Measurements from ENCODE around the gene HES4. TPM values are rescaled to one million over a fixed set of nuclear protein-coding genes. Genes with fewer than 3 reads are reported as not detected.

HES4 gene
- total and polyA plus RNA-seq, 4 experiments from 2014 or later = 0.36 TPM; not detected in 3

DNA sequence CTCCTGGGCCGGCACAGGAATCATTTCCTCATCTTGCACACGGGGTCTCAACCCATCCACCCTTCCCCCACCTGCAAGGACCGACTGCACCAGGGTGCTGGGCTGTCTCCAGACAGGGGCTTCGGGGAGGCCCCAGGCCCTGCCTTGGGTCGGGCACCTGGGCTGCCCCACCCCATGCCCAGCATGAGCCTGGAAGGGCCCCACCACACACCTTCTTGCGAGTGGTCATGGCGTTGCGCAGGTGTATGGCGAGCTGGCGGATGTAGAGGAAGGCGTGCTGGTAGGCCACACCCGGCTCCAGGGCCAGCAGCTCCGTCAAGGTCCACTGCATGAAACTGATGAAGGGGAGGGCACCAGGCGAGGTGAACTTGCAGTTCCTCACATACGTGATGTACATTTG is 47.7 kb downstream of the HES4 start:
- CTCF ChIA-PET (ENCODE audit: partially characterized antibody) = no interaction called here
- peaks cover 46 to 63% of the 10 kb centered on the region in 2 donors for H3K36me3 Mint-ChIP-seq

DNA sequence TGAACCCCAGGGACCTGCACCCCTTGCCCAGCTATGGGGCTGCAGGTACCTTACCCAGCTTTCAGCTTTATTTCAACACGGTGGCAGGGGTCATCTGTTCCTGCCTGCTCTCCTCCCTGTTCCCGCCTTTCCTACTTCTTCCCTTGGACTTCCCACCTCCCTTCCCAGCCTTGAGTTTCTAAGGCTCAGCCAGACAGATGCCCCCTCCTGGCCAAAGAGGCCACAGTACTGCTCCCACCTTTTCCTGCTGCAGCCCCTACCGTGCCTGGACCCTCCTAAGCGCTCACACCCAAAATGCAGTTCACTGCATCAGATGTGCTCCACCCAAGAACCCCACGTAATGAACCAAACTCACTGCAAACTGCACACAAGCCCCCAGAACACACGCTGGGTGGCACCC is 48.5 kb downstream of the HES4 start:
- peaks cover 90% of the 10 kb centered on the region for H3K36me3 ChIP-seq (ENCODE audit: insufficient read depth, low read length)
- no peaks in the 10 kb centered on the region for H3K9me3 ChIP-seq (ENCODE audit: control insufficient read depth in 1 of 2, low read length in 2 of 2)
- no peak overlapping the region for H3K4me3 Mint-ChIP-seq
- ChIA-PET CTCF (ENCODE audit: partially characterized antibody) (interaction anchor here (0.5 kb wide), 1 partner anchor 419 kb away, joined by 5 read pairs; no protein-coding TSS in a partner anchor), POLR2A (ENCODE audit: partially characterized antibody) (no interaction called here)
- H3K36me3 Mint-ChIP-seq = peaks cover 49 to 65% of the 10 kb centered on the region in 2 donors
- H3K27ac Mint-ChIP-seq = no peak overlapping the region
- no peak overlapping the region for H3K27ac ChIP-seq (ENCODE audit: low read depth, low read length)
- no peaks in the 10 kb centered on the region for H3K4me1 ChIP-seq (ENCODE audit: insufficient read depth, low read length)
- H3K4me3 ChIP-seq (ENCODE audit: low read length in 2 of 2) = no peak overlapping the region
- H3K27me3 Mint-ChIP-seq = no peaks in the 10 kb centered on the region
- H3K4me1 Mint-ChIP-seq = peaks cover 0 to 14% (median 5%) of the 10 kb centered on the region in 4 donors
- no peaks in the 10 kb centered on the region for H3K27me3 ChIP-seq (ENCODE audit: insufficient read depth, low read length)
- no peak for DNase-seq
- peaks cover 0 to 2% (median 0%) of the 10 kb centered on the region in 8 donors for H3K9me3 Mint-ChIP-seq
- intact Hi-C loops (cut with micrococcal nuclease) = no loop called here

More for the DNA sequence above, 47.7 kb downstream of the HES4 start:
- Histone ChIP-seq H3K4me3 (ENCODE audit: low read length in 2 of 2) (no peak overlapping the region), H3K4me1 (ENCODE audit: insufficient read depth, low read length) (peaks cover under 1% of the 10 kb centered on the region), H3K27me3 (ENCODE audit: insufficient read depth, low read length) (no peaks in the 10 kb centered on the region), H3K36me3 (ENCODE audit: insufficient read depth, low read length) (peaks cover 88% of the 10 kb centered on the region), H3K9me3 (ENCODE audit: control insufficient read depth in 1 of 2, low read length in 2 of 2) (no peaks in the 10 kb centered on the region), H3K27ac (ENCODE audit: low read depth, low read length) (no peak overlapping the region)
- Mint-ChIP-seq H3K4me3 (no peak overlapping the region), H3K27ac (no peak overlapping the region), H3K9me3 (peaks cover 0 to 2% (median 0%) of the 10 kb centered on the region in 8 donors), H3K4me1 (peaks cover 2 to 19% (median 5%) of the 10 kb centered on the region in 4 donors), H3K27me3 (no peaks in the 10 kb centered on the region)
- POLR2A ChIA-PET (ENCODE audit: partially characterized antibody) = no interaction called here
- intact Hi-C loops (cut with micrococcal nuclease) = no loop called here
- no peak for DNase-seq

DNA sequence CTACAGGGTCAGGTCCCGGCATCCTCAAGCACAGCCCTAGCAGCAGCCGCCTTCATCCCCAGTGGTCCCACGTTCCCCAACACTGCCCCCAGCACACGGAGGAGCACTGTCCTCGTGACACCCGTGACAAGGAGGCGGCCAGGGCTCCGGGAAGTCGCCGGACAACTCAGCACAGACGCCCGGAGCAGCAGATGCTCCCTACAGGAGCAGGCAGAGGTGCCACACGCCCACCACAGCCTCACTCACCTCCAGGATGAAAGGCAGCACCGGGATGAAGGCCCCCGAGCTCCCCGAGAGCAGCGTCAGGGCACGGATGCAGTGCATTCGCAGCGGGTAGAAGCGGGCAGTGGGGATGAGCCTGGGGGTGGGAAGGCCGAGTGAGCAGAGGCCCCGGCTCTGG is 49.0 kb downstream of the HES4 start:
- Mint-ChIP-seq H3K9me3 (peaks cover 0 to 2% (median 0%) of the 10 kb centered on the region in 8 donors), H3K4me1 (peaks cover 0 to 14% (median 5%) of the 10 kb centered on the region in 4 donors), H3K4me3 (no peak overlapping the region), H3K27me3 (no peaks in the 10 kb centered on the region), H3K36me3 (peaks cover 51 to 68% of the 10 kb centered on the region in 2 donors), H3K27ac (no peak overlapping the region)
- ChIA-PET CTCF (ENCODE audit: partially characterized antibody) (no interaction called here), POLR2A (ENCODE audit: partially characterized antibody) (no interaction called here)
- Histone ChIP-seq H3K4me1 (ENCODE audit: insufficient read depth, low read length) (no peaks in the 10 kb centered on the region), H3K27me3 (ENCODE audit: insufficient read depth, low read length) (no peaks in the 10 kb centered on the region), H3K9me3 (ENCODE audit: control insufficient read depth in 1 of 2, low read length in 2 of 2) (no peaks in the 10 kb centered on the region), H3K27ac (ENCODE audit: low read depth, low read length) (no peak overlapping the region), H3K36me3 (ENCODE audit: insufficient read depth, low read length) (peaks cover 86% of the 10 kb centered on the region), H3K4me3 (ENCODE audit: low read length in 2 of 2) (no peak overlapping the region)
- intact Hi-C loops (cut with micrococcal nuclease) = no loop called here
- no peak for DNase-seq

DNA sequence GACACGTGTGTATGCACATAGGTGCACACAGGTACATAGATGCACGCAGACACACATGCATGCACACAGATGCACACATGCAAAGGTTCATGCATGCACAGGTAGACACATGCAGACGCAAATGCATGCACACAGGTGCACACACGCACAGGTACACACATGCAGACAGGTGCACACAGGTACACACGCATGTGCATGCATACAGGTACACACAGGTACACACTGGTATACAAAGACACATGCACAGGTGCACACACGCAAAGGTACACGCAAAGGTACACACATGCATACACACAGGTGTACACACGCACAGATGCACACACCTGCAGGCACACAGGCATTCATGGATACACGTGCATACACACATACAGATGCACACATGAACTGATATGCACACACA is 49.6 kb downstream of the HES4 start:
- Histone ChIP-seq H3K4me1 (ENCODE audit: insufficient read depth, low read length) (no peaks in the 10 kb centered on the region), H3K36me3 (ENCODE audit: insufficient read depth, low read length) (peaks cover 80% of the 10 kb centered on the region), H3K27me3 (ENCODE audit: insufficient read depth, low read length) (no peaks in the 10 kb centered on the region), H3K4me3 (ENCODE audit: low read length in 2 of 2) (no peak overlapping the region), H3K27ac (ENCODE audit: low read depth, low read length) (no peak overlapping the region), H3K9me3 (ENCODE audit: control insufficient read depth in 1 of 2, low read length in 2 of 2) (no peaks in the 10 kb centered on the region)
- Mint-ChIP-seq H3K27ac (no peak overlapping the region), H3K4me1 (peaks cover 0 to 12% (median 5%) of the 10 kb centered on the region in 4 donors), H3K9me3 (peaks cover 0 to 2% (median 0%) of the 10 kb centered on the region in 8 donors), H3K4me3 (no peak overlapping the region), H3K27me3 (no peaks in the 10 kb centered on the region), H3K36me3 (peaks cover 54 to 67% of the 10 kb centered on the region in 2 donors)
- CTCF ChIA-PET (ENCODE audit: partially characterized antibody) = no interaction called here
- intact Hi-C loops (cut with micrococcal nuclease) = no loop called here
- no peak for DNase-seq
- POLR2A ChIA-PET (ENCODE audit: partially characterized antibody) = no interaction called here

Other genes with a start within 250 kb of the HES4 start
- not detected for gene SAMD11, start 76.2 kb downstream of the HES4 start, total RNA-seq
- under 1 TPM in 1 of 2 donors, not detected in 1; 0.10 TPM for gene SAMD11, start 76.2 kb downstream of the HES4 start, polyA plus RNA-seq
- 10 to 100 TPM; 63.6 to 69.5 TPM for gene NOC2L, start 40.8 kb downstream of the HES4 start, total RNA-seq
- 10 to 100 TPM; 63.0 to 67.7 TPM for gene NOC2L, start 40.8 kb downstream of the HES4 start, polyA plus RNA-seq
- gene KLHL17, start 39.5 kb downstream of the HES4 start, total RNA-seq = 10 to 100 TPM; 43.4 to 46.5 TPM
- 1 to 10 TPM in 1 of 2 donors, under 1 TPM in 1; 0.89 to 1.7 TPM for gene KLHL17, start 39.5 kb downstream of the HES4 start, polyA plus RNA-seq
- 1 to 10 TPM; 2.2 to 2.9 TPM for gene PLEKHN1, start 33.6 kb downstream of the HES4 start, total RNA-seq
- under 1 TPM in 1 of 2 donors, not detected in 1; 0.50 TPM for gene PLEKHN1, start 33.6 kb downstream of the HES4 start, polyA plus RNA-seq
- not detected for gene PERM1, start 18.0 kb downstream of the HES4 start, total RNA-seq
- under 1 TPM in 1 of 2 donors, not detected in 1; 0.16 TPM for gene PERM1, start 18.0 kb downstream of the HES4 start, polyA plus RNA-seq
- 10 to 100 TPM; 31.6 to 33.2 TPM for gene ISG15, start 13.4 kb upstream of the HES4 start, total RNA-seq
- gene ISG15, start 13.4 kb upstream of the HES4 start, polyA plus RNA-seq = 100 to 1,000 TPM; 212 to 309 TPM
- gene AGRN, start 20.0 kb upstream of the HES4 start, total RNA-seq = 1 to 10 TPM; 1.2 to 1.4 TPM
- not detected for gene AGRN, start 20.0 kb upstream of the HES4 start, polyA plus RNA-seq
- gene RNF223, start 74.2 kb upstream of the HES4 start, total RNA-seq = not detected
- not detected for gene RNF223, start 74.2 kb upstream of the HES4 start, polyA plus RNA-seq
- gene C1orf159, start 116.0 kb upstream of the HES4 start, total RNA-seq = 10 to 100 TPM; 15.0 to 15.1 TPM
- gene C1orf159, start 116.0 kb upstream of the HES4 start, polyA plus RNA-seq = 1 to 10 TPM; 3.8 to 7.9 TPM
- not detected for gene TTLL10, start 173.8 kb upstream of the HES4 start, total RNA-seq
- under 1 TPM; 0.27 to 0.45 TPM for gene TTLL10, start 173.8 kb upstream of the HES4 start, polyA plus RNA-seq
- gene TNFRSF18, start 206.5 kb upstream of the HES4 start, total RNA-seq = 1 to 10 TPM; 8.0 to 8.6 TPM
- gene TNFRSF18, start 206.5 kb upstream of the HES4 start, polyA plus RNA-seq = 10 to 100 TPM; 22.1 to 27.1 TPM
- 10 to 100 TPM; 13.5 to 15.5 TPM for gene TNFRSF4, start 214.1 kb upstream of the HES4 start, total RNA-seq
- 10 to 100 TPM; 63.2 to 75.1 TPM for gene TNFRSF4, start 214.1 kb upstream of the HES4 start, polyA plus RNA-seq
- 100 to 1,000 TPM; 125 to 138 TPM for gene SDF4, start 231.9 kb upstream of the HES4 start, total RNA-seq
- gene SDF4, start 231.9 kb upstream of the HES4 start, polyA plus RNA-seq = 100 to 1,000 TPM in 1 of 2 donors, 10 to 100 TPM in 1; 97.4 to 106 TPM
- 10 to 100 TPM; 23.0 to 23.7 TPM for gene B3GALT6, start 232.1 kb upstream of the HES4 start, total RNA-seq
- 10 to 100 TPM in 1 of 2 donors, 1 to 10 TPM in 1; 5.4 to 14.4 TPM for gene B3GALT6, start 232.1 kb upstream of the HES4 start, polyA plus RNA-seq
- 1 to 10 TPM; 2.4 to 3.3 TPM for gene C1QTNF12, start 246.6 kb upstream of the HES4 start, total RNA-seq
- gene C1QTNF12, start 246.6 kb upstream of the HES4 start, polyA plus RNA-seq = under 1 TPM in 1 of 2 donors, not detected in 1; 0.31 TPM

Measured in CD4-positive, alpha-beta memory T cell (primary cell).